Stimulated activated CD8-positive, alpha-beta memory T cell treated with anti-CD3 and anti-CD28 coated beads, Interleukin-15, amount 100 ng/mL, for 24 hours (primary cell): ENCODE measurements around the gene SSBP4.

Experiments used
- DNase-seq: peaks from one replicate; pipeline ENCODE4 v3.0.0-alpha.2; 2020; ENCODE audit warnings: low read depth

Gene SSBP4

GRCh38 chr19:18433015-18433691 is 14.0 kb downstream of the SSBP4 start:
- no peak for DNase-seq

DNA sequence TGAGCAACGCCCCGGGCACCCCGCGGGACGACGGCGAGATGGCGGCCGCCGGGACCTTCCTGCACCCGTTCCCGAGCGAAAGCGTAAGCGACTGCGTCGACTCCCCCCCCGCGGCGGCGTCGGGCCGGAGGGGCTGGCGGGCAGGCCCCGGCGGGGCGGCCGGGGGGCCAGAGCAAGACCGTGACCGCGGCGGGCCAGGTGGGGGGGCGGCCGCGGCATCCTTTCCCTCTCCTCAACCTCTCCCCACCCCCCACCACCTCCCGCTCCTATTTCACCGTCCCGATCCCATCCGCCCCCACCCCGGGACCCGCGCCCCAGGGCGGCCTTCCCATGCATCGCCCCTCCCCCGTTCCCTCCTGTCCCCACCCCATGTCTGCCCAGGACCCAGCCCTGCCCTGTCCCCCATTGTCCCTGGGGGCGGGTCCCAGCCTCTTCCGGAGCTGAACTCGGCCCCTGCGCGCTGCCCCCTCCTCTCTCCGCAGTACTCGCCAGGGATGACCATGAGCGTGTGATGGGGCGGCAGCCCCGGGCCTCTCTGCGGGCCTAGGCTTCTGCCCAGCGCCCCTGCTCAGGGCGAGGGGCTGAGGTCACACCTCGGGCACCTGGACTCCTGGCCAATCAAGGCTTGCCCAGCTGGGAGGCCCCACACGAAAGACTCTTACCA is 14.7 kb downstream of the SSBP4 start:
- no peak for DNase-seq

DNA sequence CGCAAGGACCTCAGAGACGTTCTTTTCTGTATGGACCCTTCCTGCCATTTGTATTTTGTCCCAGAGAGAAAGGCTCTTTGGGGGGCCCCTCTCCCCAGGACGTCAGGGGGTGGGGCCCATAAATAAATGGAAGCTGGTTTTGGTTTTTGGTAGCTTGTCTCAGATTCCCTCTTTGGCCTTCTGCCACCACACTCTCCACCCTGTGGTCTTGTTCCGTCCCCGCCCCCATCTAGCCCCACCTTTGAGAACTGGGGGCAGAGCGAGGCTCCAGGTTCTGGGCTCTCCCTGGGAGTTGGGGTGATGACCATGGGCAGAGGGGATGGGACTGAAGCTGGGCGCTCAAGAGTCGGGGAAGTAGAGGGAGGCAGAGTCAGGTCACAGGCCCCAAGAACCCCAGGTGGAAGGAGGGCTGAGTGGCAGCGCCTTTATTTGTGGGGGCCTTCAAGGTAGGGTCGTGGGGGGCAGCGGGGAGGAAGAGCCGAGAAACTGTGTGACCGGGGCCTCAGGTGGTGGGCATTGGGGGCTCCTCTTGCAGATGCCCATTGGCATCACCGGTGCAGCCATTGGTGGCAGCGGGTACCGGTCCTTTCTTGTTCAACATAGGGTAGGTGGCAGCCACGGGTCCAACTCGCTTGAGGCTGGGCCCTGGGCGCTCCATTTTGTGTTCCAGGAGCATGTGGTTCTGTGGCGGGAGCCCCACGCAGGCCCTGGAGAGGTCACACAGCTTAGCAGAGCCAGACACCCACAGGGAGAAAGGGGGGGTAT is 15.4 kb downstream of the SSBP4 start:
- no peak for DNase-seq

DNA sequence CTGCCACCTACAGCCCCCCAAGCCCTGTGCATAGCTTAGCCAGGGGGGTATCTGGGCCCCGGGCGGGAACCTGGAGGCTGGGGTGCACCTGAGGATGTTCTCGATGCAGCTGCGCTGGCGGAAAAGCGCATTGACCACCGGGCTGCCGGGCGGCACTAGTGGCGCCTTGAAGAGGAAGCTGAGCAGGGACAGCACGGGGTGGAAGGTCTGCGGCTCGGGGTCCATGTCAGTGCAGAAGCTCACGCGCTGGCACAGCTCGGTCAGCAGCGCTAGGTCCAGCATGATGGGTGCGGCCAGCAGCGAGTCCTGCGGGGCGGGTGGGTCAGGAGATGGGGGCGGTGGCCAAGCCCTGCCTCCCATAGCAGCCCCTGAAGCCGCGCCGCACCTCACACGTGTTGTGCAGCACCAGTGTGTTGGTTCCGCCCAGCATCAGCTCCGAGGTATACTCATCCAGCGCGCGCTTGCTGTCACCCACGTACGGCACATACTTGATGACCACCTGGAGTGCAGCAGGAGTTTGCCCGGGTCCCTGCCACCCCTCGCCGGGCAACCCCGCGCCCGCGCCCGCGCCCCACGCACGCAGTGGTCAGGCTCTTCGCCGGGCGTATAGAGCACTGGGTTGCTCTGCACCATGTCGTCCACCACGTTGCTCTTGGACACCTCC is 16.1 kb downstream of the SSBP4 start:
- no peak for DNase-seq

- DNase-seq, result no peak
These were observed 16.9 kb downstream of the SSBP4 start for GRCh38 chr19:18435842-18436670.

DNA sequence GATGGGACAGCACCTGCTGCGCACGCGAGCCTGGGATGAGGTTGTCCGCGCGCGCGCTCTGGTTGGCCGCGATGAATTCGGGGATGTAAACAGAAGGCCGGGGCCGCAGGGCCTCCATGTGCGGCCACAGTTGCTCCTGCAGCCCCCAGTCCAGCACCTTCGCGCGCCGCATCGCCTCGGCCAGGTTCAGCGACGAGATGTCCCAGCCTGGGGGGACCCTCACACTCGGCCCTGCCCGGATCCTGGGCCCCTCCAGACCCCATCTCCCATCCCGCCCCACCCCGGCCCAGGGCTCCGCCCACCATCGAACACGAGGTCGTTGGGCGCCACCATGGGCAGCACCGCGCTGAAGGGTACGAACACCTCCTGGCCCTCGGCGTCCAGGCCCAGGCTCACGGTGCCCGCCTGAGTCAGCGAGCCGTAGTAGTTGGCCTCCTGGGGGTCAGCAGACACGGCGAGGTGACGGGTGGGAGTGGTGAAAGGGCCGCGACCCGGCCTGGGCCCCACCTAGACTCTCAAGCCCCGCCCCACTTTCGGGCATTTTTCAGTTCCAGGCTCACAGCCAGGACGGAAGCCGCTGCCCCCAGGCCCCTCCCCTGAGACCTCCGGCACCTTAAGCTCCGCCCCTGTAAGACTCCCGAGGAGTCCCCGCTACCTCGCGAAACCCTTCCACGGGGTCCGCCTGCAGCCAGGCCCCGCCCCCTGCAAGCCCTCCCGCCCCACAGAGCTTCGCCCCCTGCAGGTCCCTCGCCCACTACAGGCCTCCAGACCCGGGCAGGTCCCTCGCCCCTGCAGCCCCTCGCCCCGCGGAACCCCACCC is 17.7 kb downstream of the SSBP4 start:
- DNase-seq, result no peak

DNA sequence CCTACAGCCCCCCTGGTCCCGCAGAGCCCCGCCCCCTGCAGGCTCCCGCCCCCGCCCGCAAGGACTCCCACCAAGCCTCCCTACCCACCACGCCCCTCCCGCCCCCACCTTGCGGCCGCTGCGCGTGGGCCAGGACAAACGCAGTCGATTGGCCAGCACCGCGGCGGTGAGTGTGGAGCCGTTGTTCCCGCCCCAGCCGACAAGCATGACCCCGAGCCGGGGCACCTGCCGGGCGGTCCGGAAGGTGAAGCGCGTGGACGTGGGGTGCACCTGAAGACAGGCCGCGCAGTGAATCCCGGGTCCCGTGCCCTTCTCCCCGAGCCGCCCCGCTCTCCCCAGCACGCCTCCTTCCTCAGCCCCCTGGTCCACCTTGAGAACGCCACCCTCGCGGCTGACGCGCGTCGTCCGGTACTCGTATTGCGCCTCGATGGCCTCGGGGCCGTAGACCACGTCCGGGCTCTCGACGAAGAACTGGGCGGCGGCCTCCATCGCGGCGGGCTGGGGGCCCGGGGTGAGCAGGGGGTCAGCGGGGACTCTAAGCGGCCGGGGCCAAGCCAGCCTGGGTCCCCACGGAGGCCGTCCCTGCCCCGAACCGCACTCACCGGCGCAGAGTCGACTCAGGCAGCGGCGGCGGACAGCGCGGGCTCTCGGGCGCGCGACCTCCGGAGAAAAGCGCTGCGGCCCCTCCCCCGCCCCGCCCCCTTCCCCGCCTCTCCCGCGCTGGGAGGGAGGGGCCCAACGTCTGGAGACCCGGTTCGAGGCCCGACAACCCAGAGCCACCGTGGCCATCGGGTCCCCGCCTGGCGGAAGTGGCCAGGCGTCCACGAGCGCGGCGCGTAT is 18.5 kb downstream of the SSBP4 start, which contains the start of gene ISYNA1:
Gene ISYNA1, minus strand, starts transcription at position 643 of the 840 bp plus-strand sequence. Its CDS starts 154 bp downstream, at position 489.
- no peak for DNase-seq

DNA sequence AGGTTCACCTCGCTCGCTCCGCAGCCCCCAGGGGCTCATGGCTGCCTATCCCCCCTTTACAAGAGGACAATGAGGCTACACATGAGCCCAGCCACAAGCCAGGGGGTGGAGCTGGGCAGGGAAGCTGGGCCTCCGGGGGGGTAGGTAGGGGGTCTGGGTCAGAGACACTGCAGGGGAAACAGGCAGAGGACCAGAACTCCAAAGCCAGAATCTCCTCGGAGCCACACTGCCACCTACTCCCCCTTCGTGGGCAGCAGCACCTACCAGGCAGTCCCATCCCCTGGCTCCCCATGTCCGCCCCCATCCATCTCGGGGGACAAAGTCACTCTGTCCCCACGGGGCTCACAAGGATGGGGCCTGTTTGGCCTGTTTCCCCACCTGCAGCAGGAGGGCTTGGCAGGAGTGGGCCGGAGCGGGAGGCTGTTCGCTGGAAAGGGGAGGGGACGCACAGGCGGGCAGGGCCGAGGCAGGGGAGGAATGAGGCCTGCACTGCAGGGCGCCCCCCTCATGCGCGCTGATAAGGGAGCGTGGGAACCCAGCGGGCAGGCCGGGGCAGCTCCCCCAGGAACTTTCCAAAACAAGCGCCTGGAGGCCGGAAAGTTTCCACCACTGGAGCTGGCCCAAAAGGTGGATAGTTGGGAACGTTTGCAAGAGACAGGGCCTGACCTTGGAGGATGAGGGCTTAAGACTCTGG is 19.3 kb downstream of the SSBP4 start:
- DNase-seq, result no peak

GRCh38 chr19:18439025-18439909 is 20.1 kb downstream of the SSBP4 start:
- DNase-seq, result no peak

- no peak for DNase-seq
These were observed 20.7 kb downstream of the SSBP4 start for GRCh38 chr19:18439910-18440237.

GRCh38 chr19:18440415-18440877 is 21.2 kb downstream of the SSBP4 start:
- no peak for DNase-seq

GRCh38 chr19:18440936-18441803 is 22.0 kb downstream of the SSBP4 start:
- no peak for DNase-seq

DNA sequence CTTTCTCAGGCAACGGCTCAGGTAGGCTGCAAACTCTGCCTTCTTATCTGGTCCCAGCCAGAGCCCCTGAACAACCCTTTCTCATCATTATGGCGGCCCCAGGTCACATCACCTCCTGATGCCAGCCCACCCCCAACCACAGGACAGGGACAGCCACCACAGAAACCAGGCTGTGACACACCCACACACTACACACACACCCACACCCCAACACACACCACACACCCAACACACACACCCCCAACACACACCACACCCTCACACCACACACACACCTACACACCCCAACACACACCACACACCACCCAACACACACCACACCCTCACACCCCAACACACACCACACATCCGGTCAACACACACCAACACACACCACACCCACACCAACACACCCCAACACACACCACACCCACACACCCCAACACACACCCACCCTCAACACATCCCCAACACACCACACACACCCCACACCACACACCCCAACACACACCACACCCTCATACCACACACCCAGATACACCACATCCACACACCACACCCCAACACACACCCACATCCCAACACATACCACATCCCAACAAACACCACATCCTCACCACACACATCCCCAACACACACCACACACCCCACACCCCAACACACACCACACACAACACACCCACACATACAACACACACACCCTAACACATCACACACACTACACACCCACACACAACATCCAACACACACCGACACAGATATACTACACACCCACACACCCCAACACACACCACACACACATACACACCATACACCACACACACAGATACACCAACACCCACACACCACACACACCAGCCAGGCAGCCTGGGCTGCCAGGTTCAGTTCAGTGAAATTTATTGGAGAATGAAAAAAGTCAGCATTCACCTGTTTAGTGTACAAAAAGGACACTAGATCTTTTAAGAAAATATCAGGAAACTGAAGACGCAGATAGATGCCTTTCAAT is 22.9 kb downstream of the SSBP4 start:
- DNase-seq, result no peak

GRCh38 chr19:18442941-18443340 is 23.7 kb downstream of the SSBP4 start:
- DNase-seq, result no peak

DNA sequence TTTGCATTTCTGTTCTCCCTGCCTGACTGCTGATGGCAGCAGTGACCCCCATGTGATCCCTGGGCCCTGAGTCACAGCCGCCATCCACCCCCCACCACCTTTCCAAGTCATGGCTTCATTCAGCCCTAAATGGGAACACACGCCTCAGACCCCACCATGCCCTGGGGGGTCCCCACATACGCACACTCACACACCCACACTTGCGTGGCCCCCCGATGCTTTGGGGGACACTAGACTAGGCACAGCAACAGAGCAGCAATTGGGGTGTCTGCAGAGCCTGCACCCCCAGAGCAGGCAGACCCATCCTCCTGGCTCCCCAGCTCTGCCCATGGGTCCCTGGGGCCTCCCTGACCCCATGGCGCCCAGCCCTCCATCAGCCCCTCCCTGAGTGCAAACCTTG is 24.2 kb downstream of the SSBP4 start:
- no peak for DNase-seq

DNA sequence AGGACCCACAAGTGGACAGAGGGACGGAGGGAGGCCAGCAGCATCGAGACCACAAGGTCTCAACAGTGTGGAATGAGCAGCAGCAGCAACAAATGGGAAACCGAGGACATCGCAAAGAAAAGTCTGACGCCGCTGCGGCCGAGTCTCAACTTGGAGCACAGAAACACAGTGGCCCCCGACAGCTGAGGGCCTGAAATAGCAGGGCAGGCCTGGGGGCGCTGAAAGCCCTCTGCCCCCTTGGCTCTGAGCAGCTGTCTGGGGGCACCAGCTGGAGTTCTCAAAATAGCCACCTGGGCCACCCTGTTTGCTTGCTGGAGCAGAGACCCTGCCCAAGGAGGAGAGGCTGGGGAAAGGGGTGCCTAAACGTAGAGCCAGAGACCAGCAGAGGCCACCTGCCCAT is 24.6 kb downstream of the SSBP4 start:
- no peak for DNase-seq
